GM12891 (cell line): ENCODE measurements around the gene PLPPR4.

ENCODE experiments used
- PAX5 ChIP-seq: IDR thresholded peaks from 2 replicates; pipeline ENCODE4 v1.6.1; 2011; ENCODE audit warnings: low read length, moderate library complexity, mild to moderate bottlenecking; ENCODE audit not compliant: insufficient read depth, severe bottlenecking
- POLR2A ChIP-seq: IDR thresholded peaks from 2 replicates; pipeline ENCODE4 v1.6.1; 2011; ENCODE audit warnings: low read depth, low read length, control low read depth
- POLR2AphosphoS5 ChIP-seq: IDR thresholded peaks from 2 replicates; pipeline ENCODE4 v1.6.1; 2011; ENCODE audit warnings: low read depth, low read length, control low read depth
- POU2F2 ChIP-seq: IDR thresholded peaks from 2 replicates; pipeline ENCODE4 v1.6.1; 2011; ENCODE audit warnings: low read depth, mild to moderate bottlenecking, control low read depth, low read length, moderate library complexity
- SPI1 ChIP-seq: IDR thresholded peaks from 2 replicates; pipeline ENCODE4 v1.6.1; 2011; ENCODE audit warnings: low read depth, low read length, control low read depth
- TAF1 ChIP-seq: IDR thresholded peaks from 2 replicates; pipeline ENCODE4 v1.6.1; 2011; ENCODE audit warnings: low read depth, low read length, control low read depth

- TF ChIP-seq POLR2AphosphoS5 (no peak), TAF1 (no peak), POLR2A (no peak), POU2F2 (no peak), PAX5 (no peak), SPI1 (no peak)
Measured at GRCh38 chr1:99279525-99279924, 15.2 kb downstream of the PLPPR4 start.
